Endometrium (tissue), 2 donors: Measurements from ENCODE around the gene FATE1.
"Not testable (repeated sequence)": the region's sequence is repeated elsewhere in the genome, so short reads cannot be mapped to it uniquely, and the experiment has no call there.

ENCODE experiments used
- FAIRE-seq: peaks from 2 replicates; lab custom pipeline; 2012; peaks lifted over from hg19 to GRCh38; lab: Jason Lieb, UNC
- donor health status: control.
- donor health status: control.

The FATE1 gene, protein sequence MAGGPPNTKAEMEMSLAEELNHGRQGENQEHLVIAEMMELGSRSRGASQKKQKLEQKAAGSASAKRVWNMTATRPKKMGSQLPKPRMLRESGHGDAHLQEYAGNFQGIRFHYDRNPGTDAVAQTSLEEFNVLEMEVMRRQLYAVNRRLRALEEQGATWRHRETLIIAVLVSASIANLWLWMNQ

DNA sequence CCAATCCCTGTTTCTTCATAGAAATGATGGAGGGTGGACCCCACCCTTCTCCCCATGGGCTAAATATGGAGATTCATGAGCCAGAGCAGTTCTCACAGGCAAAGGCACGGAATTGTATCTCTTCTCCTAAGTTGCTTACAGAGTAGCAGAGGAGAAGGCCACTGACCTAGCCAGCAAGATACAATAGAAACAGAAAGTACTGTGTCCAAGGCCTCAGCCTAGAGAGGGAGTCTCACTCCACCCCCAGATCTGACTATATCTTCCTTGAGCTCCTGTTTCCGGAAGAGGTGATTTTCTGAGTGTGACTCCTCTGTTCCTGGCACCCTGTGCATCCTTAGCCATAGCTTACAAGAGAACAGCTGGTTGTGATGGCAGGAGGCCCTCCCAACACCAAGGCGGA is at the start of gene FATE1:
Gene FATE1 (plus strand): TSS at position 284 of the 400 bp plus-strand sequence. CDS start 85 bp downstream, at position 369.
- FAIRE-seq: no peak

DNA sequence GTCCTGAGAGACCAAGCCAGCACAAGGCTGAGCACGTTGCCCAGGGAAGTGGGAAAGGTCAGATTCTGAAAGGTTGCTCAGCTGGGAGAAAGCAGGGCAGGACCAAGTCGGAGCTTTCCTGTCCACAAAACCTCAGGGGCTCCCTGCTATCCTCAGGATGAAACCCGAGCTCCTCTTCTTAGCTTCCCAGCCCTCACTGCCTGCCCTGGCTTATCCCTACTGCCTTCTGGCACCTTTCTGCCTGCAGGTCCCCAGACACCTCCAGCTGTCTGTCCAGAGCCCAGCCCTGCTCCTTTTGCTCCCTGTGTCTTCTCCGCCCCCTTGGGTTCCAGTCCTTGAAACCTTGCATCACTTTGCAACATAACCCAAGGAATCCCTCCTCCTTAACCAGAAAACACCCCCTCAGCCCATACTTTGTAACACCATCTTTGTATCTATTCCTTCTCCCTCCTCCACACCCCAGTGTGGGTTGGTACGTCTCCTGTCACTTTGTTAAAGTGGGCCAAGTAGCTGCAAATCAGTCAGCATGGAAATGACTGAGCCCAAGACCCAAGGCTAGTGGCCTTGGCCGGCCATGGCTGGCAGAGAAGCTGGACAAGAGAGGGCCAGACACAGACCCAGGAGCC is 40.6 kb upstream of the FATE1 start:
- FAIRE-seq: no peak

DNA sequence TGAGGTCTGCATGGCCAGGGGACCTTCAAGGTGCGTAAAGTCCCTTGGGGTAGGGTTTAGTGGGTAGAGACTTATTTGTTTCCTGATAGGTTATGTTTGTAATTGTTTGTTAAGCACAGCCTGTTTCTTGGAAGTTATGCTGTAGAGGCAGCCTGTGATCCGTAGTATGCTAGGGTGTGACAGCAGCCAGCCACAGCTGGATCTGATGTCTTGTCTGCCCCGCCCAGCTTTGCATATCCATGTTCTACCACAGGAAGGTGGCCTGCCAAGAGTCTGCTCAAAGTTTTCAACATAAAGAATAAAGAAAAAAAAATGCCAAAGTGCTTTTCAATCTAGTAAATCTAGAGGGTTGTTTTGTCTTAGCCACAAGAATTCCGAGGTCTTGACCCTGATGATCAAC is 39.6 kb upstream of the FATE1 start:
- FAIRE-seq: no peak

DNA sequence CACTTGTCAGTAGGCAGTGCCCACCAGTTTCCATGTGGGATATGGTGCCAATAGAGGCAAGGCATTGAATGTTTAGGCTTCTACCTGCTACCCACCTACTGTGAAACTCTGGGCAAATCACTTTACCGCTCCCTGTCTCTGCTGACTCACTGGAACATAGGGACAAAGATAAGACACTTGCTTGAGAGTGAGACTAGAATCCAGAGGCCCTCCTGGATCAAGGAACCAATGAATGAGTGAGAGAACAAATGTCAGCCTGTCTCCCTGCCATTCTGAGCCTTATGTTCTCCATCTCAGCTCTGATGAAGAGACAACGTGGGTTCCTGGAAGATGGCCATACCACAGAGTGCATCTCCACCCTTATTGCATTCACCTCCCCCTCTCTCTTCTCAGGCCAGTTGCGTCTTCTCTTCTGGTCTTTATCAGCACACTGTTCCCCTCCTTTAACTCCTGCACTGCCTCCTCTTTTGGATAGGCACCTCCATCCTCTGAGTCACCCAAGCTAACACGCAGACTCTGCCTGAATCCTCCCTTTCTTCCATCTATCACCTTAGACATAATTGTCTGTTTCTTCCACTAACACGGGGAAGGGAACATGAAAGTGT is 35.9 kb upstream of the FATE1 start:
- FAIRE-seq: no peak

DNA sequence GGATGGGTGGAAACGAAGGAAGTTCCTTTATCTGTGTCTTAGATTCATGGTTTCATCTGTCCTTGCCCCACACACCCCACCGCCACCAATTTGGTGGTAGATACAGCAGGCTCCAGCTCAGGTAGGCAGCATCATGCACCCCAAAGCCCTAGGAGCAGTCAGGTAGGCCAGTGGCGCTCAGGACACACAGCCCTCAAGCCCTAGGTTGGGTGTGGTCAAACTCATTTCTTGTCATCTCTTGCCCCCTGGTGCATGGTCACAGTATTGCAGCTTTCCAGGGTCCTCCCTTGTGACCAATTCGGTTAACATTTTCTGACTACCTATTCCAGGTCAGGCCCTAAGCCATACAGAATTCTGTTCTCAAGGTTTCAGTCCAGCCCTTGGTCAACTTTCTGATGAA is 35.0 kb upstream of the FATE1 start:
- no peak for FAIRE-seq

DNA sequence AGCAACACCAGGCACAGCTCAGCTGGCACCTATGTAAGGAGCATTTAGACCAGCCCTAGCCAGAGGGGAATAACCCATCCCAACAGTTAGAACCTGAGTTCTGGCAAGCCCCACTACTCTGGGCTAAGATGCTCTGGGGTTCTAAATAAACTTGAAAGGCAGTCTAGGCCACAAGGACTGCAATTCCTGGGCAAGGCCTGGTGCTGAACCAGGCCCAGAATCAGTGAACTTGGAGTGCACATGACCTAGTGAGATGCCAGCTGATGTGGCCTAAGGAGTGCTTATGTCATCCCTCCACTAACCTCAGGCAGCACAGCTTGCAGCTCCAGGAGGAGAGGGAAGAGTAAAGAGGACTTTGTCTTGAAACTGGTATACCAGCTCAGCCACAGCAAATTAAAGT is 28.2 kb upstream of the FATE1 start:
- FAIRE-seq: no peak

DNA sequence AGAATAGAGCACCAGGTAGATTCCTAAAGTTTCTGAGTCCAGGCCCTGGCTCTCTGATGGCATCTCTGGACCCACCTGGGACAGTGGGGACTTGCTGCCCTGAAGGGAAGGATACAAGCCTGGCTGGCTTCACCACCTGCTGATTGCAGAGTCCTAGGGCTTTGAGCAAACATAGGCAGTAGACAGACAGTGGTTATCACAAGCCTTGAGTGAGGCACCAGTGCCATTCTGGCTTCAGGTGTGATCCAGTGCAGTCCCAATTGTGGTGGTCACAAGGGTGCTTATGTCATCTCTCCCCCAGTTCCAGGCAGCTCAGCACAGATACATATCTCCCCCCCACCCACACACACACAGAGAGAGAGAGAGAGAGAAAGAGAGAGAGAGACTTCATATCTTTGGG is 27.1 kb upstream of the FATE1 start:
- FAIRE-seq: no peak

DNA sequence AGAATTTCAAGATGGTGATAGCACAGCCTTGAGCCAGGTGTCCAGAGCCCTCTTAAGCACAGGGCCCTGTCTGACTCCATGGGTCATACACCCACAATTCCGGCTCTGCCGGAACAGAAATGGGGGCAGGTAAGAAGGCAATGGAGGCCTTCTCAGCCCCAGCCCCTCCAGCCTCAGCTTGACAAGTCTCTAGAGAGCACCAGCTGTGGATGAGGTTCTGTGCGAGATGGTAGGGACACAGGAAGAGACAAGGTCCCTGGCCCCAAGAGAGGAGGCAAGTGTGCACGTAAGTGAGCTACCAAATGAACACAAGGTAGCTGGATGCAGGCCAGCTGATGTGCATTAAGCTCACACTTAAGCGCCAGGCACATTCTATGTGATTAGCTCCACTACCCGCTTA is 23.0 kb upstream of the FATE1 start:
- no peak for FAIRE-seq

DNA sequence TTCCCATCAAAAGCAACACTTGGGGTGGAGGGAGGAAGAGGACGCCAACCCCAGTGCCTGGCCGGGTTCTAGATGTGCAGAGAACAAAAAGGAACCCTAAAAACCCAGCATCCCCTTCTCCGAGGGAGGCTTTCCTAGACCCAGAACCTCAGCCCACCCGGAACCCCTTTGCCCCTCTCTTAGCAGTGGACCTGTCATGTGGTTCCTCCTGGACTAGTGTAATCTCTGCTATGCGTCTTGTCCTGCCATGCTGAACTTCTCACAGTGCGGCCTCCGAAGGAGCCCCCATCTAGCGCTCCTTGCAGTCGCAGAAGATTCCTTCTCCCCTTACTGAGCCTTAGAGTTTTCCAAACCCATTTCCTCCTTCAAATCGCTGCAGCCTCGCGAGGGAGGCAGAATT is 21.7 kb upstream of the FATE1 start:
- FAIRE-seq: no peak

DNA sequence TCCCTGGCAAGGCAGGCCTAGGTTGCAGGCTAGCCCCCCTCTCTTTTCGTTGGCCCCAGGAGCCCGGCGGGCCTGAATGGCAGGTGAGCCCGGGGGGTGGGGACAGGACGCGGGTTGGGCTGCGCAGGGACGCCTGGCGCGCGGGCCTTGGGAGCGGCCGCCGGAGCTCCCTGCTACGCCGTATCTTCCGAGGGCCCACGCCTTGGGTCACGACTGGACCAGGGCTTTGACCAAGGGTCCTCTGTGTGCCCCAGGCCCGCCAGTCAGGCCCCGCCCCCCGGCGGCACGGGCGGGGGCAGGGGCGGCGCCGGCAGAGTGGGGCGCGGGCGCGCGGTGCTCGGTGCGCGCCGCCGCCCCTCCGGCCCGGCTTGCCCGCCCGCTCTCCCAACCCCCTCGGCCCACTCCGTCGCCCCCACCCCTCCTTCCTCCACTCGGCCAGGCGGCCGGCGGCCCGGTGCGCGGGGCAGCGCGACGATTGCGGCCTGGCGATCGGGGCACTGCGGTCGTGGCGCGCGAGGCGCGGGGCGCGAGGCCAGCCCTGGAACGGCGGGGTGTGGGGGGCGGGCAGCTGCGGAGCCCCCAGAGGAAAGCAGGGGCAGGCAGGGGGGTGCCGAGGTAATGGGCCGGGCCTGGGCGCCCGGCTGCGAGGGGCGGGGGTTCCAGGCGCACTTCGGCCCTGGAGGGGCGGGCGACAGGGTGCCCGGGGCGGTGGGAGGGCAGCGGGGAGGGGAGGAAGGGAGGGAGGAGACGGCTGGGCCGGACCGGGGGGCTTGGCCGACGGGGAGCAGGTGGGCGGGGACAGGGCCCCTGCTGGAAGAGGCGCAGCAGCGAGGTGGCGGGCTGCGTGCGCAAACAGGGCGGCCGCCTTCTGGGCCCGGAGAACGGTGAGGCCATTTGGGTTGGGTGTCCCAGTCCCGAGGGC is 20.9 kb upstream of the FATE1 start, which contains the start of gene PRRG3:
Gene PRRG3 (plus strand): TSS at position 798 of the 922 bp plus-strand sequence. CDS start 3,357 bp downstream, outside the sequence.
- FAIRE-seq: no peak

DNA sequence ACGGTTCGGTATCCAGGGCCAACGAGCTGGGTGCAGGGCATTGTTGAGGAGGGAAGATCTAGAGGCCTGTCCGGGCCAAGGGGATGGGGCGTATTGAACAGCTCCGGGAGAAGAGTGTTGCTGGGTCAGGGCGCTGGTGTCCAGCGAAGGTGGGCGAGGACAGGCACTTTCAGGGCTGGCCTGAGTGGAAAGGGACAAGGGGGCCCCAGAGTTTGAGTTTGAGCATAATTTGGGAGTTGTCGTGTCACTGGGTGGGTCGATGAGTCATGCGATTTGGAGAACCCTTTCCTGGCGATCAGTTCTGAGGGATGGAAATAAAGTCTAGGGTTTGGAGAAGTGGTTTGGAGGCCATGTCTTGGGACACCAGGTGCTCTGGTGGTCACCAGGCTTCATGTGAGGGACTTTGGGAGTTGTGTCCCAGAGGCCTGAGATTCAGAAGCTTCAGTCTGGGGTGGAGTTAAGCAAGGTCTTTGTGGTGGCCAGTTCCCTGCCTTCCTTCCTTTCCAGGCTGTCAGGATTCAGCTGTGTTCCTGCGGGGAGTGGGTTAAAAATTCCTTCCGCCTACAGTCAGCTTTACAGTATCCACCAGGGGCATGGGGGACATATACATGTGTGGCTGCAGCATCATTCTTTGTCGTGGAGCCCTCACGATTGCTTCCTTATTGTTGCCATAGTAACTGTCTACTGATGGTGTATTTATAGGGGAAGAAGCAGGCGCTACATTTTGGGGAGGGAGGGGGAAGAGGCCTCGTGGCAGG is 20.1 kb upstream of the FATE1 start:
- FAIRE-seq: no peak

DNA sequence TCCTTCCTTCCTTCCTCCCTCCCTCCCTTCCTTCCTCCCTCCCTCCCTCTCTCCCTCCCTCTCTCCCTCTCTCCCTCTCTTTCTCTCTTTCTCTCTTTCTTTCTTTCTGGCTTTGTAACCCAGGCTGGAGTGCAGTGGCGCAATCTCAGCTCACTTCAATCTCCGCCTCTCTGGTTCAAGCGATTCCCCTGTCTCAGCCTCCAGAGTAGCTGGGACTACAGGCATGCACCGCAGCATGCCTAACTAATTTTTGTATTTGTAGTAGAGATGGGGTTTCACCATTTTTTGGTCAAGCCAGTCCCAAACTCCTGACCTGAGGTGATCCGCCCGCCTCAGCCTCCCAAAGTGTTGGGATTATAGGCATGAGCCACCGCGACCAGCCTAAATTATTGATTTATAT is 18.8 kb upstream of the FATE1 start:
- not testable (repeated sequence) for FAIRE-seq

DNA sequence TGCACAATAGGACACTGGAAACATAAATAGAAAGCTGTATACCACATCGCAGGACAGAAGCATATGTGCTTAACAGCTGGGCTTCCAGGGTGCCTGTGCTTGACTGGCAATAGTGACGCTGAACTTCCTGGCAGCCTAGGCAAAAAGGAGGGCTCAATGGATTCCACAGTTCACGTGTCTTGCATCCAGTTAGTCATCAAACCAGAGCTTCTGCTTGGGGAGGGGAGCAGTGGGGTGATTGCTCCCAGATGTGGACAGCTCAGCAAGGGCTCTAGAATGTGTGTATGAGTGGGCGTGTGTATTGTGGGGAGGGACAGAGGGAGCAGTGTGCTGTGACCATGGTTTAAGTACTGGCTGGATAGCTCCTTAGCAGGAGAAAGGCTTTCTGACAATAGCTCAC is 18.3 kb upstream of the FATE1 start:
- FAIRE-seq: no peak

DNA sequence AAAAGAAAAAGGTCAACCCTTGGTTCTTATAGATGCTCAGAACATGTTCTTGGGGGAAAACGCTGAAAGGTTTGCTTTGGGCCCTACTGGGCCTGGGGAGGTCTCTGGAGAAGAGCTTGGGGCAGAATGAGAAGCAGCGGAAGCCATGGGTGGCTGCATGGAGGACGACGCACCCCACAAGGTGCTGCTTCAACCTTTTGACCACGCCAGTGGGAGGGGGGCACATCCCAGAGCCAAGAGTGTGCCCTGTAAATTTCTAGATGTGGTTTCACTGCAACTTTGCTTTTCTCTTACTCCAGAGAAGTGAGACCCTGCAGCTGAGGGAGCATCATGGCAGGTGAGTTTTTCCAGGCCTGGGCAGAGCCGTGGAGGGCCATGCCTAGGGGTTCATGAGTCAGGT is 17.4 kb upstream of the FATE1 start:
- FAIRE-seq: no peak

DNA sequence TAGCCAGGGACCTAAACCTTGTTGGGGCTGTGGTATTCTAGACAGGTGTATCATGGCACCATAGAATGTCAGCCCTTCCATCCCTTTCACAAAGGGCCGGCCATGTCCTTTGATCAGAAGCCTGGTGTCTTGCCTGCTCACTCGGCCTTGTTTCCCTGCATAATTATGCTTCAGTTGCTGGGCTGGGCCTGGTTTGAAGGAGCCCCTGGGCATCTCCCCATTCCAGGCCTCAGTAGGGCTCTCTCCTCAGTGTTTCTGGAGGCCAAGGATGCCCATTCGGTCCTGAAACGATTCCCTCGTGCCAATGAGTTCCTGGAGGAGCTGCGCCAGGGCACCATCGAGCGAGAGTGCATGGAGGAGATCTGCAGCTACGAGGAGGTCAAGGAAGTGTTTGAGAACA is 16.1 kb upstream of the FATE1 start:
- no peak for FAIRE-seq

DNA sequence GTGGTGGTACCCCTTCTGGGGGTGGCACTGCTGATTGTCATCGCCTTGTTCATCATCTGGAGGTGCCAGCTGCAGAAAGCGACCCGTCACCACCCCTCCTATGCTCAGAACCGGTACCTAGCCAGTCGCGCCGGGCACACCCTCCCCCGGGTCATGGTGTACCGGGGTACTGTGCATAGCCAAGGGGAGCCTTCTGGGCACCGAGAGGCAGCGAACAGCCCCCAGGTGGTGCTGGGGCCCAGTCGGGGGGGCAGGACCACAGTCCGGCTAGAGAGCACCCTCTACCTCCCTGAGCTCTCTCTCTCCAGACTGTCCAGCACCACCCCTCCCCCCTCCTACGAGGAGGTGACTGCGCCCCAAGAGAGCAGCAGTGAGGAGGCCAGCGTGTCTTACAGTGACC is 15.3 kb upstream of the FATE1 start:
- FAIRE-seq: no peak

DNA sequence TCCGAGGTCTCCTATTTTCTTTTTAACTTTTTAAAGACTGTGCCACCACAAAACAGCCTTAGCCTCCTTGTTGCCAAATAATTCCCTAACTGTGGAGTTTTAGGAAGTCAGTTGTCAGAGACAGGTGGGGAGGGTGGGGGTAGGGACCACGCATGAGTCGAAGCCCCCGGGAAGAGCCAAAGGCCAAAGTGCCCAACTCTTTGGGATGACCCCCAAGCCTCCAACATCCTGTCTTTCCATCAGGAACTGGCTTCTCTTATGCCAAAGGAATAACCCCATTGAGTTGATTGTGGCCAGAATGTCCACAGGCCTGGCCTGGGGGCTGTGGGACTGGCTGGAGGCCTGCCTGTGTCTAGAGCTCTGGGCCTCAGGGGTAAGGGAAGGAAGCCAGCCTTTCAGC is 14.8 kb upstream of the FATE1 start:
- no peak for FAIRE-seq

DNA sequence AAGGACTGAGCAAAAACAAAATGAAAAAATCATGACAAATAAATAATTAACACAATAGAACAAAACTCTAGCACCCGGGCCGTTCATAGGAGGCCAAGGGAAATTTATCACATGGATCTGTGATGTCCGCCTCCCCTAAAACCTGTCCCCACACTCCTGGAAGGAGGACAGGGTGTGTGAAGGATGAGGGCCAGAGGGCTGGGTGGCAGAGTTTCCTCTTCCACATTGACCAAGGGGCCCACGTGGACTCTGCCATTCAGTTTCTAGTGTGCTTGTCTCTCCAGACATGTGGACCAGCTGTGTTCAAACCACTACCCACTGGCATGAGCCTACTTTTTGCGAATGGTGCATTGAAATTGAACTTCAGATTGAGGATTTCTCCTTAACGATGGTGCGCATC is 14.3 kb upstream of the FATE1 start:
- FAIRE-seq: no peak

DNA sequence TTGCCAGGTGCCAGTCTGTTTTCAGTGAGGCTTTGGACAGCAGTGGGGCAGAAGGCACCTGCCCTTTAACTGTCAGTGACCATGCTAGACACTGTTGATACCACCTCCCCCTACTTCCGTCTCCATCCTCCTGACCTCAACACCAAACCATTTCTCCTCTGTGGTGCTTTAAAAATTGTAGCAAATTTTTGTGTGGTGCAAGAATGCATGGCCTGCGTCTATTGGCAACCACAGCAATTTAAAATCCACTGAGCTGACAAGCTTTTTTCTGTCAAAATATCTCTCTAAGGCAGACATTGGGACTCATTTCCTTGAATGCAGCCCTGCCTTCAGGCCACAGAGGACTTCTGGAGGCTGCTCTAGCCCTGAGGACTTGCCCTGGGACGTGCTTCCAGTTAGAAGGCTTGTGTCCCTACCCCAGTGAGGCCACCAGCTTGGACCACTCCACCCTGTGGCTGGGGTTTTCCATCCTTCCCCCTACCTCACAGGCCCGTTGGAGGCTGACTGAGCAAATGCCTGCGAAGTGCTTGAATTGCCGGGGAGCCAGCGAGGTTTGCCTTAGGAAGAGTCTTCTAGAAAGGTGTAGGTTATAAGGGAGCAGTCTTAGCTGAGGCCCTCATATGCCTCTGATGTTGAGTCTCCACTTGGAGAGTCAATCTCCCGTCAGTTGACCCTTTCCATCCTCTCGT is 13.7 kb upstream of the FATE1 start:
- no peak for FAIRE-seq

DNA sequence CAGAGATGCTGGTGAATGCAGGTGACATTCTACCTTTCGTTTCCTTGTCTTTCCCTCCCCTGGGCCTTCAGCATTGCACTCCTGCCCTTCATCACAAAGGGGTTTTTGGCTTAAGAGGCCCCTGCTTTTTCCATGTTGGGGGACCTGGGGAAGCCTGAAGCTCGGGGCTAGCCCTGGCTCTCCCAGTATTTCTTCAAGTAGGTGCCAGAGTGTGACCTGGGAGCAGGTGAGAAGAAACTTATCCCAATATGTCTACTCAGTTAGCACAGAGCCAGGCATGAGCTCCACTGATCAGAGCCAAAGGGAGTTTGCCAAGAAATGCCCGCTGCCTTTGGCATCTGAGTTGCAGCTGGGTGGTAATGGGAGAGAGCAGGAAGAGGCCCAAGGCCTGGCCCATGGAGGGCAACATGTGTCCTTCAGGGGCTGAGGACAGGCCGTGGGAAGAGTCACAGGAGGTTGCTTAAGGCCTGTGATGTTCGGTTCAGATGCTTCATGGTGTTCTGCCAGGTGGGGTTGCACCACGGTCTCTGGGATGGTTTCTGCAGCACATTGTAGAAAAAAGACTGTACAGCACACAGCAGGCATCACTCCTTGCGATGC is 13.0 kb upstream of the FATE1 start:
- FAIRE-seq: no peak

DNA sequence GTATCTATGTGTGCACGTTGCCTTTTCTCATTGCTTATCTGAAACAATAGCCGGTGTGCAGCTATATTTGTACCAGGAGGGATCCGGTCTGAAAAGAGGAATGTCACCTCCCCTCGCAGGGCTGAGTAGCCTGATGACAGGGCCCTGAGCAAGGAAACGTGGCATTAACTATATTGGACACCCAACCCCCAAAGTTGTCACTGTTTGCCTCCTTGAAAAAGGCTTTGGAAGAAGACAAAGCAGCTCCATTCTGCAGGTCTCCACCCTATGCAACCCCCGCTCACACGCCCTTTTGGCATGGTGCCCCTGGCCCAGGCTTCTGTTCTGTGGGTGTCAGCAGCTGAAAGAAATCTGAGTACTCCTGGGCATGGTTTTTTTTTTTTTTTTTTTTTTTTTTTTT is 12.3 kb upstream of the FATE1 start:
- FAIRE-seq: no peak
